Measurements from ENCODE around the gene CTNNA2.

CTNNA2 gene

DNA sequence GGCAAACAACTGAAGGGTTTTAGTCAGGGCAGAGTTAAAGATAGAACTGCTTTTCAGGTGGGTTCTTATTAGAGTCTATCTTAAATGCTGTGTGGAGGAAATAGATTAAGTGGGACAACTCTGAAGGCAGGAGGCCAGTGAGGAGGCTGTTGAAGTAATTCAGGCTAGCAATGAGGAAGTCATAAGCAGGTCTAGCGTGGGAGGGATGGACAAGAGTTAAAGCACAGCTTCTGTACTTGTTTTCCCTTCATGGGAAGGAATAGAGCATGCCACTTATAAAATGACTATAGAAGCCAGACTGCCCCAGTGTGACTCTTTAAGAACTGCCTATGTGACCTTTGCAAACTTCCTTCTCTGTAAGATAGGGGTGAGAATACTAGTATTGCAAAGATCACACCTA is 993.7 kb downstream of the CTNNA2 start:
- no peaks in the 10 kb centered on the region for H3K9me3 ChIP-seq (ENCODE audit: control insufficient read depth, insufficient read depth, low read depth, low read length)
- no peaks in the 10 kb centered on the region for H3K36me3 ChIP-seq (ENCODE audit: control insufficient read depth, insufficient read depth, low read length)
- H3K27me3 ChIP-seq (ENCODE audit: control insufficient read depth, insufficient read depth, low read length), result no peaks in the 10 kb centered on the region
- H3K4me1 ChIP-seq (ENCODE audit: control insufficient read depth, insufficient read depth, low read length), result no peaks in the 10 kb centered on the region
- H3K4me3 ChIP-seq (ENCODE audit: low read depth, low read length), result no peak overlapping the region
- no peak overlapping the region for H3K9ac ChIP-seq (ENCODE audit: low read length)
- H3K27ac ChIP-seq (ENCODE audit: low read depth, low read length), result no peak overlapping the region

DNA sequence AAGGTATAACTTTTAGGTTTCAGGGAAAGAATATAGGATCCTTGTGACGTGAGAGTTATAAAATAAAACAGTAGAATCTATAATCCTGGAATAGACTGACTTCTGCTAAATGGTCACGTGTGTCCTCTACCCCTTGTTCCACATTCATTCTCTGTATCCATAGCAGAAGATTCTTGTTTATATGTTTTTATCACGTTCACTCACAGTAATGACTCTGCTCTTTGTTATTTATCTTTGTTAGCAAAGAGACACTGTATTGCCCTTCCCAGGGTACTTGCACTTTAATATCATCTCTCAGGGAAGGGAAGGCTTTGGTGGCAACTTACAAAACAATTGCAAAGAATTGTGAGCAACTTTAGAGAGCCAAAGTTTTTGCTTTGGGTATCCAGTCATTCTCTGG is 997.9 kb downstream of the CTNNA2 start:
- H3K27me3 ChIP-seq (ENCODE audit: control insufficient read depth, insufficient read depth, low read length), result no peaks in the 10 kb centered on the region
- H3K27ac ChIP-seq (ENCODE audit: low read depth, low read length), result no peak overlapping the region
- H3K9ac ChIP-seq (ENCODE audit: low read length), result no peak overlapping the region
- no peaks in the 10 kb centered on the region for H3K36me3 ChIP-seq (ENCODE audit: control insufficient read depth, insufficient read depth, low read length)
- H3K4me3 ChIP-seq (ENCODE audit: low read depth, low read length), result no peak overlapping the region
- no peaks in the 10 kb centered on the region for H3K9me3 ChIP-seq (ENCODE audit: control insufficient read depth, insufficient read depth, low read depth, low read length)
- H3K4me1 ChIP-seq (ENCODE audit: control insufficient read depth, insufficient read depth, low read length), result no peaks in the 10 kb centered on the region; the same call in 1 of the 2 replicates

DNA sequence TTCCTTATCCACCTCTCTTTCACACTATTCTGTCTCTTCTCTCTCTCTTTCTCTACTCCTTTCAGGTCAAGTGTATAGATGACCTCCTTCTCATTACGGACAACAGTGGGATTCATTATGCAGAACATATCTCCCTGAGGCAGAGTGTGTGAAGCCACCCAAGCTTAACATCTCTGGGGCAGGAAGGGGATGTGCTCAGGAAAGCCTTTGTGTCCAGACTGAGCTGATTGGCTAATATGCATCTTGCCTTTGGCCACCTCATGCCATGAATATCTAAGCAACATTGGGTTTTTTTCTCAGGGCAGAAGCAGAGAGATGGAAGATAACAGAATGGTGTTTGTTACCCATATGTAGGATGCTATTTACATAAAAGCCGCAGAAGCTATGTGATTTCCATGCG is 1003.1 kb downstream of the CTNNA2 start:
- H3K27me3 ChIP-seq (ENCODE audit: control insufficient read depth, insufficient read depth, low read length), result no peaks in the 10 kb centered on the region

DNA sequence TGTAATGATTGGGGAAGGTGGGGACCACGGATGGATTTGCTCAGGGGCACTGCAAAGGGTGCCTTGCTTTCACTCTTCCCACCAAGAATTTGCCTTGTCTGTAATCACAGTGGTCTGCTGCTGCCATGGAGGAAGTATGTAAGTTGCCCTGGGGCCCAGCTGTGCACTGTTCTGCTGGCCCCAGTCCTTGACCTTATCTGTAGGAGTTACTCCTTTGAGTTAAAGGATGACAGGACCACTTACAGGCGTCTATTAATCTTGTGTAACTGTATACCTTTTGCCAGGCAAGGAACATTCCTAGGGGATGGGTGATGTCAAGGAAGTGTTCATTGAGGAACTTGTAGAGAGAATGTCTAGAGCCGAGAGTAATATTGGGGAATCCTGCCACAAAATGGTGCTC is 1004.5 kb downstream of the CTNNA2 start:
- H3K36me3 ChIP-seq (ENCODE audit: control insufficient read depth, insufficient read depth, low read length), result no peaks in the 10 kb centered on the region
- peaks cover 5% of the 10 kb centered on the region; the same call in 1 of the 2 replicates for H3K4me1 ChIP-seq (ENCODE audit: control insufficient read depth, insufficient read depth, low read length)
- H3K27ac ChIP-seq (ENCODE audit: low read depth, low read length), result no peak overlapping the region
- H3K9me3 ChIP-seq (ENCODE audit: control insufficient read depth, insufficient read depth, low read depth, low read length), result no peaks in the 10 kb centered on the region
- H3K9ac ChIP-seq (ENCODE audit: low read length), result no peak overlapping the region
- no peaks in the 10 kb centered on the region for H3K27me3 ChIP-seq (ENCODE audit: control insufficient read depth, insufficient read depth, low read length)
- no peak overlapping the region for H3K4me3 ChIP-seq (ENCODE audit: low read depth, low read length)

More for the DNA sequence above, 1003.1 kb downstream of the CTNNA2 start:
- no peak overlapping the region for H3K9ac ChIP-seq (ENCODE audit: low read length)
- no peaks in the 10 kb centered on the region for H3K9me3 ChIP-seq (ENCODE audit: control insufficient read depth, insufficient read depth, low read depth, low read length)
- no peak overlapping the region for H3K27ac ChIP-seq (ENCODE audit: low read depth, low read length)
- H3K4me1 ChIP-seq (ENCODE audit: control insufficient read depth, insufficient read depth, low read length), result peaks cover 5% of the 10 kb centered on the region; the same call in 1 of the 2 replicates
- H3K4me3 ChIP-seq (ENCODE audit: low read depth, low read length), result no peak overlapping the region
- H3K36me3 ChIP-seq (ENCODE audit: control insufficient read depth, insufficient read depth, low read length), result no peaks in the 10 kb centered on the region

DNA sequence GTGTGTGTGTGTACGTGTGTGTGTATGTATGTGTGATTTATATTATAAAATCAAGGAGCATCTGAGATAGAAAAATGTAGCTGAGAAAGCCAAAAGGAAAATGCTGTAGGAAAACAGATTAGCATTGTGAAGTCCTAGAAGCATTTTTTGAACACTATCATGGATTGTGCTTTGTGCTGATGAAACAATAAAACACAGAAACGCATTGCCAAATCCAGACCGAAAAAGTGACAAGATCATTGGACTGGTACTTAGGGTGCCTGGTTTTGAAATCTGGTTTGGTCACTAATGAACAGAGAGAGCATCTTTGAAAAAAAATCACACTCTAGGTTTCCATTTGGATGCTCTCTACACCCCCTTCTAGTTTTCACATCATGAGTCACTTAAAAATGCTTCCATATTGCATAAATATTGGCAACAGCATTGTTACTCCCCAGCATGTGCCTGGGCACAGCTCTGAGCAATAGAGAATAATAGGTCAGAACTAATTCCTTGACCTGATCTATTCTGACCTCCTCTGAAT is 1006.3 kb downstream of the CTNNA2 start:
- Histone ChIP-seq H3K9me3 (ENCODE audit: control insufficient read depth, insufficient read depth, low read depth, low read length) (no peaks in the 10 kb centered on the region), H3K9ac (ENCODE audit: low read length) (no peak overlapping the region), H3K4me3 (ENCODE audit: low read depth, low read length) (no peak overlapping the region), H3K36me3 (ENCODE audit: control insufficient read depth, insufficient read depth, low read length) (no peaks in the 10 kb centered on the region), H3K27ac (ENCODE audit: low read depth, low read length) (no peak overlapping the region), H3K27me3 (ENCODE audit: control insufficient read depth, insufficient read depth, low read length) (no peaks in the 10 kb centered on the region), H3K4me1 (ENCODE audit: control insufficient read depth, insufficient read depth, low read length) (peaks cover 5% of the 10 kb centered on the region; the same call in 1 of the 2 replicates)

DNA sequence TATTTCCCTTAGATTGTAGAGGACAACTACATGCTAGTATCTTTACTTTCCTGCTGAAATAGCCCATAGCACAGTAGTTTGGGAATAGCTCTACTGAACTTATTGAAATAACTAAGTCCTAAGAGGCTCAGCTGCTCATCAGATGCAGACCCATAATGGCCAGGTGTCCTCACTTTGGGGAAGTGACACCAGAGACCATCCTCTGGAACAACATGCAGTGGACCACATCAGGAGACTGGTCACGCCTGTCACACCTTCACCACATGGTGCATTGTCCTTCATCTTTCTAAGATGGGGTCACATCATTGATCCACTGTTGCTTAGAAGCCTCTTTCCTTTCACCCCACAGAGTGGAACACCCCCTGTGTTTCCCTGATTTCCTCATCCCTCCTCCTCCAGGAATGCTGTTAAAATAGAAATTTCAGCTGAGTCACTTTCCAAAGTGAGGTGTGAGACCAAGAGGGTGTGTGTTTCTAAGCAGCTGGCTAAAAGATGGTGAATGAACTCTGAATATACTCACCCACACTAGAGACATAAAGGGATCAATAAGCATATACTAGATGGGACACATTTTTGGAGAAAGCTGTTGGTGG is 1006.9 kb downstream of the CTNNA2 start:
- Histone ChIP-seq H3K9me3 (ENCODE audit: control insufficient read depth, insufficient read depth, low read depth, low read length) (no peaks in the 10 kb centered on the region), H3K4me3 (ENCODE audit: low read depth, low read length) (no peak overlapping the region), H3K4me1 (ENCODE audit: control insufficient read depth, insufficient read depth, low read length) (peaks cover 5% of the 10 kb centered on the region; the same call in 1 of the 2 replicates), H3K36me3 (ENCODE audit: control insufficient read depth, insufficient read depth, low read length) (no peaks in the 10 kb centered on the region), H3K27me3 (ENCODE audit: control insufficient read depth, insufficient read depth, low read length) (no peaks in the 10 kb centered on the region), H3K9ac (ENCODE audit: low read length) (no peak overlapping the region), H3K27ac (ENCODE audit: low read depth, low read length) (no peak overlapping the region)

DNA sequence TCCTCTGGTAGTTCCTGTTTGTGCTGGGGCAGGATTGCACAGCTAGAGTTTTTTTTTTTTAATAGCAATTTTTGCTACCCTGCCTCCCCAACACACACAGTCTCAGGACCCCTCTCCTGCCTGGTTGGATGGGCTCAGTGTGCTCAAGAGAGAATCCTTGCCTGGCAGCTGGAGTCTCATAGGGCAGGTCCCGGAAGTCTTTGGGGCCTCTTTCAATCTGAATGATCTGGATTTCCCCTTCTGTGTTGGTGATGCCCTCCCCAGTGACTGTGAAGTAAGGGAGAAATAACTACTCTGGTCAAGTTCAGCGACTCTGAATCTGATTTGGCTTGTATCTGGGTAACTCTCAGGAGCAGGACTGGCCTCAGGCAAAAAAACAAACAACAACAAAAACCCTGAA is 1012.3 kb downstream of the CTNNA2 start:
- Histone ChIP-seq H3K36me3 (ENCODE audit: control insufficient read depth, insufficient read depth, low read length) (no peaks in the 10 kb centered on the region), H3K4me1 (ENCODE audit: control insufficient read depth, insufficient read depth, low read length) (no peaks in the 10 kb centered on the region), H3K9me3 (ENCODE audit: control insufficient read depth, insufficient read depth, low read depth, low read length) (no peaks in the 10 kb centered on the region), H3K27ac (ENCODE audit: low read depth, low read length) (no peak overlapping the region), H3K27me3 (ENCODE audit: control insufficient read depth, insufficient read depth, low read length) (no peaks in the 10 kb centered on the region), H3K4me3 (ENCODE audit: low read depth, low read length) (no peak overlapping the region), H3K9ac (ENCODE audit: low read length) (no peak overlapping the region)

DNA sequence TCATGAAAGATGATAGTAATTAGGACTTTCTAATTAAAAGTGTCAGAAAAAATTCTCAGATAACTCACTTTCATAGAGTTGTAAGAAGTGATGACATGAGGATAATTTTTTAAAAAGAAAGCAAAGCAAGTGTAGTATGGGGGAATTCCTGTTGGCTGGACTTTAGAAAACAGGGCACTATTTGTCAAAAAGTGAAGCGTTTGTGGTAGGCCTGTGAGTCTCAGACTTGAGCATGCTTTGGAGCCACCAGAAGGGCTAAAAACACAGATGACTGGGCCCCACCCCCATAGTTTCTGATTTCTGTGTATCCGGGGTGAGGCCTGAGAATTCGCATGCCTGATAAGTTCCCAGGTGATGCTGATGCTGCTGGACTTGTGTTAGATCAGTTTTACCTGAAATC is 1014.3 kb downstream of the CTNNA2 start:
- no peak overlapping the region for H3K4me3 ChIP-seq (ENCODE audit: low read depth, low read length)
- H3K9me3 ChIP-seq (ENCODE audit: control insufficient read depth, insufficient read depth, low read depth, low read length), result no peaks in the 10 kb centered on the region
- no peak overlapping the region for H3K9ac ChIP-seq (ENCODE audit: low read length)
- H3K4me1 ChIP-seq (ENCODE audit: control insufficient read depth, insufficient read depth, low read length), result no peaks in the 10 kb centered on the region
- H3K27ac ChIP-seq (ENCODE audit: low read depth, low read length), result no peak overlapping the region
- H3K27me3 ChIP-seq (ENCODE audit: control insufficient read depth, insufficient read depth, low read length), result no peaks in the 10 kb centered on the region
- no peaks in the 10 kb centered on the region for H3K36me3 ChIP-seq (ENCODE audit: control insufficient read depth, insufficient read depth, low read length)

DNA sequence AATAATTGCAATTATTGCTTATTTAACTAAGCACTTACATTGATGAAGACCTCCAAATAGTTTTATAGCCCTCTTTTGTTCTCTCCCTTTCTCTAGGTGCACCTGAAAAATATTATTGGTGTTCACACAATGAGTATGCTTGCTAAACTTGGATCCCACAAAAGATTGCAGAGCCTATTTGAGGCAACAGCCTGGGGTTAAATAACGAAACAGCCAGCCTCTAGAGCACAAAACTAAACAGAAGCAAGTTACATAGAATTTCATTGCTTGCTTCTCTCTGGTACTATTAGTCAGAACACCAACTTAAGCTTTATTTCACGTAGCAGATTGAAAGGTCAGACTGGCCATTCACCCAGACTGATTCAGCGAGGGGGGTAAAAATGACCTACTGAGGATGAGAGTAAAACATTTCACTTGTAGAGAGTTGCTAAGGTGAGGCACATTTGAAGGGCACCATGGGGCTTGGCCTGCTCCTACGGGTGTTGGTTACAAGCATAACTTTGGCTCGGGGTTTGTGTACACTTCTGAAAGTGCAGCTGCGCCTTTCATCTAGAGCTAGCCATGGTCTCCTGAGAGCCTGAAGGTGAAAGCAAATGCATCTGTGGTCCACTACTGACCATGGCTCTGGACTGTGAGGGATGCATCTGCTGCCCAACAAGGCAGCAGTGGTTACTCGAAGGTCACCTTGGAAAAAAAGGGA is 1016.8 kb downstream of the CTNNA2 start:
- Histone ChIP-seq H3K9ac (ENCODE audit: low read length) (no peak overlapping the region), H3K27ac (ENCODE audit: low read depth, low read length) (no peak overlapping the region)

DNA sequence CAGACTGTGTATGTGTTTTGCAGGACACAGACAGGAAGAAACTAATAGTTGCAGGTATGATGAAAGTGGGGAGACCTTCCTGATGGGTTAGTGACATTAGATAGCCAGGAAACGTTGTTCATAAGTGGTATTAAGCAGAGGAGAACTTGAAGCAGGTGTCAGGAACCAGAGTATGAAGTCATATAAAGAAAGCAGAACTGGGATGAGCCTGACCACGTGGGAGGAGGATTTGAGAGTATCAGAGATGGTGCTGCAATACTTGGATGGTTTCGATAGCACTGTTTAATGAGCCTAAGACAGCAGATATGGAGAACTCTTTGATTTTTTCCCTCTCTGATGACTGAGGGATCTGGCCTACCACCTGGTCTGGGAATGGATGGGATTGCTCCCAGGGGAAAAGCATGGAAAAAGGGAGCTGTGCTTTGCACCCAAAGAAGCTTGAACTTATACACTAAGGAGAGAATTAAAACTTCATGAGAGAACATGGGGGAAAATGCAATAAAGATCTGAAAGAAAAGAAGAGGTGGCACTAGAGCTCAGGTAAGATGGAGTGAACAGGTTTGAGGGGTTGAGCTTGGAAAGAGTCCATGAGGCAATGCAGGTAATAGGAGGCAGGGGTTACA is 1017.7 kb downstream of the CTNNA2 start:
- Histone ChIP-seq H3K4me3 (ENCODE audit: low read depth, low read length) (no peak overlapping the region), H3K9ac (ENCODE audit: low read length) (no peak overlapping the region), H3K36me3 (ENCODE audit: control insufficient read depth, insufficient read depth, low read length) (no peaks in the 10 kb centered on the region), H3K4me1 (ENCODE audit: control insufficient read depth, insufficient read depth, low read length) (no peaks in the 10 kb centered on the region), H3K27me3 (ENCODE audit: control insufficient read depth, insufficient read depth, low read length) (no peaks in the 10 kb centered on the region), H3K27ac (ENCODE audit: low read depth, low read length) (no peak overlapping the region), H3K9me3 (ENCODE audit: control insufficient read depth, insufficient read depth, low read depth, low read length) (no peaks in the 10 kb centered on the region)

More for the DNA sequence above, 1016.8 kb downstream of the CTNNA2 start:
- Histone ChIP-seq H3K4me1 (ENCODE audit: control insufficient read depth, insufficient read depth, low read length) (no peaks in the 10 kb centered on the region), H3K4me3 (ENCODE audit: low read depth, low read length) (no peak overlapping the region), H3K9me3 (ENCODE audit: control insufficient read depth, insufficient read depth, low read depth, low read length) (no peaks in the 10 kb centered on the region), H3K27me3 (ENCODE audit: control insufficient read depth, insufficient read depth, low read length) (no peaks in the 10 kb centered on the region), H3K36me3 (ENCODE audit: control insufficient read depth, insufficient read depth, low read length) (no peaks in the 10 kb centered on the region)

DNA sequence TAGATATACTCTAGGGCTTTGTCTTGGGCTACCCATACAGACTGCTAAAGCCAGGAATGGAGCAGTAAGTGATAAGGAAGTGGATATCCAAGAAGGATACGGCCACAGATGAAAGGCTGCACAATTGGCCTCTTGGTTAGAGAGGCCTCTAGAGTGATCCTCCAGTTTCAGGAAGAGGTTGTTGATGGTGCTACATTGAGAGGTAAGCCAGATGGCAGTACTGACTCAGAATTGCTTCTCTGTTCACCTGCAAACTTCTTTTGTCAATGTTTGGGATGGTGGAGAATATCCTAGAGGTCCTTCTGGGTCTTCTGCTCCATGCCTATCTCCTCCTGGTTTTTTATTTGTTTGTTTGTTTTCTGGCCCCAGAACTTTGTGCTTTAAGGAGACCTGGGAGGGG is 1018.5 kb downstream of the CTNNA2 start:
- Histone ChIP-seq H3K36me3 (ENCODE audit: control insufficient read depth, insufficient read depth, low read length) (no peaks in the 10 kb centered on the region), H3K27me3 (ENCODE audit: control insufficient read depth, insufficient read depth, low read length) (no peaks in the 10 kb centered on the region), H3K27ac (ENCODE audit: low read depth, low read length) (no peak overlapping the region), H3K4me1 (ENCODE audit: control insufficient read depth, insufficient read depth, low read length) (no peaks in the 10 kb centered on the region), H3K9me3 (ENCODE audit: control insufficient read depth, insufficient read depth, low read depth, low read length) (no peaks in the 10 kb centered on the region), H3K9ac (ENCODE audit: low read length) (no peak overlapping the region), H3K4me3 (ENCODE audit: low read depth, low read length) (no peak overlapping the region)

All from HUES6 (cell line).